K562 (cell line): ENCODE data around the gene NPAP1. TPM values are rescaled to one million over a fixed set of nuclear protein-coding genes. Genes with fewer than 3 reads are reported as not detected.

Experiments used
- ATAC-seq: fragments of 200-7000 bp; cut with Tn5 transposase; 3 replicates; pipeline ENCODE4 v1.9.1; 2020; ENCODE audit warnings: moderate library complexity
- BruUV-seq: library from RNA; stranded (reverse); fragments of 400-500 nt; replicated peaks from 2 replicates; lab custom pipeline; 2021; lab: Mats Ljungman, UMichigan
- CTCF ChIA-PET: fragments of 300-600 bp; formaldehyde crosslinking; extraction: SDS; loops from one replicate; lab custom pipeline; 2021; ENCODE audit warnings: low intra/inter-chr PET ratio; lab: Yijun Ruan, JAX
- POLR2A ChIA-PET: fragments of 300-600, 350-650 bp; sonication (Branson Sonifier 250); formaldehyde crosslinking; extraction: SDS; loops from one replicate; lab custom pipeline; 2021; ENCODE audit warnings: antibody characterized with exemption, inconsistent platforms; lab: Yijun Ruan, JAX
- DNase-seq, 4 experiments: peaks; one replicate each; pipeline versions ENCODE4 v3.0.0 to v3.0.0-alpha.2; 2011 to 2018; ENCODE audit warnings: low spot score in 3 of 4, mixed read lengths in 3 of 4; ENCODE audit errors: extremely low read depth in 1 of 4
- FAIRE-seq: peaks from 2 replicates; lab custom pipeline; 2011; peaks lifted over from hg19 to GRCh38; lab: Jason Lieb, UNC
- H2AFZ ChIP-seq: 2 replicates; pipeline ENCODE4 v1.6.0; 2011; ENCODE audit warnings: low read depth, low read length, control low read depth, inconsistent platforms
- H3K27ac ChIP-seq: fragments of 200-600 bp; 3 replicates; pipeline ENCODE4 v1.8.0; 2011; ENCODE audit warnings: low read depth, mild to moderate bottlenecking, control low read depth, inconsistent platforms, low read length, moderate library complexity, mixed read lengths; ENCODE audit errors: extremely low read depth
- H3K27me3 ChIP-seq, 2 experiments: fragments of 300-600 bp in 1 of 2; 2 replicates in 1 of 2; 3 replicates in 1 of 2; pipeline versions ENCODE4 v1.6.0 to v1.8.0; 2011; ENCODE audit warnings: inconsistent platforms in 2 of 2, low read length in 2 of 2, mild to moderate bottlenecking in 1 of 2, mixed read lengths in 1 of 2, moderate library complexity in 1 of 2; ENCODE audit not compliant: control insufficient read depth in 2 of 2, insufficient read depth in 2 of 2
- H3K36me3 ChIP-seq: fragments of 300-600 bp; 3 replicates; pipeline ENCODE4 v1.8.0; 2011; ENCODE audit warnings: mild to moderate bottlenecking, low read length, inconsistent platforms; ENCODE audit not compliant: control insufficient read depth, insufficient read depth
- H3K4me1 ChIP-seq, 2 experiments: fragments of 200-600 bp in 1 of 2; replicated peaks in 1 of 2; 2 replicates in 1 of 2; 3 replicates in 1 of 2; pipeline versions ENCODE4 v1.5.1 to v1.8.0; 2011; ENCODE audit warnings: inconsistent platforms in 2 of 2, low read length in 2 of 2, mild to moderate bottlenecking in 1 of 2, mixed read lengths in 1 of 2, moderate library complexity in 1 of 2; ENCODE audit not compliant: control insufficient read depth in 2 of 2, insufficient read depth in 2 of 2
- H3K4me2 ChIP-seq: 2 replicates; pipeline ENCODE4 v1.6.1; 2011; ENCODE audit warnings: low read length, control low read depth, inconsistent platforms, mixed read lengths; ENCODE audit not compliant: insufficient read depth
- H3K4me3 ChIP-seq: fragments of 200-600 bp; sonication (generic), shearing (Covaris generic); 2 replicates; pipeline ENCODE4 v1.5.1; 2016; ENCODE audit warnings: control low read depth, inconsistent platforms
- H3K79me2 ChIP-seq: fragments of 200-600 bp; 3 replicates; pipeline ENCODE4 v1.8.0; 2011; ENCODE audit warnings: low read length, inconsistent platforms; ENCODE audit not compliant: control insufficient read depth, insufficient read depth
- H3K9ac ChIP-seq, 2 experiments: 2 replicates each; pipeline versions ENCODE4 v1.6.0 to v1.6.1; 2011; ENCODE audit warnings: low read depth in 2 of 2, low read length in 2 of 2, control low read depth in 1 of 2, inconsistent platforms in 1 of 2, mild to moderate bottlenecking in 1 of 2, mixed read lengths in 1 of 2; ENCODE audit not compliant: insufficient read depth in 1 of 2
- H3K9me1 ChIP-seq: one replicate; pipeline ENCODE4 v1.6.0; 2011; ENCODE audit warnings: inconsistent platforms, mild to moderate bottlenecking, low read length, moderate library complexity; ENCODE audit not compliant: control insufficient read depth, insufficient read depth
- H3K9me3 ChIP-seq: replicated peaks from 2 replicates; pipeline ENCODE4 v1.5.1; 2011; ENCODE audit warnings: low read depth, low read length, inconsistent platforms; ENCODE audit not compliant: control insufficient read depth, insufficient read depth
- H4K20me1 ChIP-seq: replicated peaks from 2 replicates; pipeline ENCODE4 v1.6.1; 2011; ENCODE audit warnings: low read length, inconsistent platforms, mixed read lengths; ENCODE audit not compliant: control insufficient read depth, insufficient read depth
- CTCF ChIP-seq, 3 experiments: IDR thresholded peaks in 2 of 3; conservative IDR thresholded peaks in 1 of 3; 2 replicates each; pipeline ENCODE4 v1.5.1; 2011 to 2012; ENCODE audit warnings: low read length in 3 of 3, mild to moderate bottlenecking in 3 of 3, control low read depth in 2 of 3, improper control_type of control experiment in 1 of 3, inconsistent platforms in 1 of 3, low read depth in 1 of 3, mixed read lengths in 1 of 3, moderate library complexity in 1 of 3; ENCODE audit not compliant: insufficient read depth in 2 of 3
- TRIM24 ChIP-seq, 2 experiments: fragments of 450-650 bp; IDR thresholded peaks; 2 replicates each; pipeline ENCODE4 v1.6.1; 2016
- TRIM25 ChIP-seq: fragments of 450-650 bp; IDR thresholded peaks from 2 replicates; pipeline ENCODE4 v1.7.0; 2016; ENCODE audit warnings: borderline replicate concordance
- WGBS: fragments of 100-300 bp; shearing (Covaris generic); methylation state at CpG from one replicate; pipeline ENCODE4 v1.1.6; 2016; ENCODE audit warnings: low coverage, mixed read lengths; ENCODE audit not compliant: insufficient coverage; ENCODE audit errors: missing lambda C conversion rate; 5-methylcytosine and 5-hydroxymethylcytosine counted together
- in situ Hi-C: fragments of 300-500 bp; cut with MboI; formaldehyde crosslinking; loops from 4 replicates; pipeline ENCODE4 v1.15.0; 2018; ENCODE audit warnings: inconsistent platforms, mixed read lengths
- intact Hi-C: fragments of 100-400 bp; cut with micrococcal nuclease; formaldehyde crosslinking; loops from 2 replicates; pipeline ENCODE4 v1.14.2; 2022
- polyA plus RNA-seq, 8 experiments: library from polyadenylated mRNA; depleted of rRNA in 4 of 8; stranded (reverse) in 5 of 8; unstranded in 3 of 8; fragments of >200 nt; fragmentation: Nextera tagmentation in 2 of 8; fragmentation: Illumina TruSeq in 1 of 8; extraction: Ambion mirVana in 2 of 8; extraction: Trizol in 1 of 8; gene quantifications; 2 replicates each; pipeline versions ENCODE4 v1.2.1 to v1.2.3, GENCODE V29; 2011 to 2014; ENCODE audit warnings: inconsistent platforms in 1 of 8, missing spikeins in 1 of 8
- total RNA-seq, 7 experiments: library from RNA; depleted of rRNA in 6 of 7; stranded (reverse); fragments of >200 nt in 6 of 7; fragmentation: Illumina TruSeq in 2 of 7; extraction: Trizol in 2 of 7; gene quantifications; 2 replicates each; pipeline versions ENCODE4 v1.2.1 to v1.2.3, GENCODE V29; 2011 to 2021; ENCODE audit warnings: low replicate concordance in 1 of 7

The NPAP1 gene
- total and polyA plus RNA-seq, 9 of the 15 experiments (the other 6 are each of a cell fraction or from before 2014, with no cell fraction given): 0.03 TPM; not detected in 8

DNA sequence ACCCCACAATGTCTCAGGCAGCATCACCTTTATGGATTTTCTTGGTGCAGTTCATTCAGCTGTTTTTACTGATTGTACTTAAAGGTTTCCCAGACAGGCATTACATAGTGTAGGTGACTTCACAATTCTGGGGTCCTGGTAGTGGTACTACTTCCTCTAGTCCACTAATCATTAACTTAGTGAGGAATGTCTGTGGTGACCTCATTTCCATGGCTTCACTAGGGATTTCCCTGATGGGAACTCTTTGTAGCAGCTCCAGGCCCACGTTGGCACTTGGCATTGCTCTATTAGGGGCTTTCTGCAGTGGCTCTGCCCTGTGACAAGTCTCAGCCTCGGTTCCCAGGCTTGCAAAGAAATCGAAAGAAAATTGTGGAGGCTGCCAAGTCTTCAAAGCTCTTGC is 48.1 kb upstream of the NPAP1 start:
- Histone ChIP-seq H3K4me2 (no peak overlapping the region), H3K36me3 (no peaks in the 10 kb centered on the region), H3K4me1 (no peaks in the 10 kb centered on the region), H3K27ac (no peak overlapping the region), H3K4me3 (no peak overlapping the region), H3K27me3 (no peaks in the 10 kb centered on the region), H4K20me1 (no peaks in the 10 kb centered on the region), H3K9ac (no peak overlapping the region), H3K79me2 (no peaks in the 10 kb centered on the region), H3K9me1 (no peaks in the 10 kb centered on the region), H2AFZ (no peak overlapping the region), H3K9me3 (no peaks in the 10 kb centered on the region)
- in situ Hi-C loops: no loop called here
- 0% methylated on average over 2 of the region's 3 CpGs for WGBS
- DNase-seq (no peak), ATAC-seq (no peak), FAIRE-seq (no peak)
- ChIA-PET POLR2A (no interaction called here), CTCF (no interaction called here)
- TF ChIP-seq TRIM24 (IDR thresholded peaks at IDR 0.05): no peak
- TF ChIP-seq TRIM25: no peak
- TF ChIP-seq CTCF (IDR thresholded peaks at IDR 0.05 in 2 of 3, conservative IDR thresholded peaks at IDR 0.05 in 1 of 3; ENCODE audit: insufficient read depth in 2 of 3, low read depth in 1 of 3, low read length in 3 of 3): no peak
- no TSS peak for BruUV-seq
- intact Hi-C loops: no loop called here
